Neural cell (in vitro differentiated cells): ENCODE measurements around the gene SLC9A3. TPM values are rescaled to one million over a fixed set of nuclear protein-coding genes. Genes with fewer than 3 reads are reported as not detected.

Source experiments
- H2AFZ ChIP-seq: fragments of 200-600, 300-800 bp; sonication (generic), shearing (Covaris generic); 2 replicates; pipeline ENCODE4 v1.6.0; 2014; ENCODE audit warnings: low read depth, mild to moderate bottlenecking, antibody characterized with exemption, low read length, moderate library complexity
- H3F3A ChIP-seq: fragments of 200-600 bp; shearing (Covaris generic); 2 replicates; pipeline ENCODE4 v1.6.1; 2016; ENCODE audit warnings: mild to moderate bottlenecking, moderate library complexity, mixed read lengths, antibody characterized with exemption, low read length; ENCODE audit not compliant: insufficient read depth, poor library complexity, severe bottlenecking
- H3K27ac ChIP-seq: fragments of 200-600, 300-800 bp; sonication (generic), shearing (Covaris generic); 2 replicates; pipeline ENCODE4 v1.5.1; 2014; ENCODE audit warnings: mild to moderate bottlenecking, low read length, moderate library complexity
- H3K27me3 ChIP-seq: fragments of 300-800, 200-600 bp; sonication (generic), shearing (Covaris generic); 2 replicates; pipeline ENCODE4 v1.6.0; 2014; ENCODE audit warnings: mild to moderate bottlenecking, low read depth, low read length, moderate library complexity; ENCODE audit not compliant: insufficient read depth
- H3K36me3 ChIP-seq: fragments of 300-800, 200-600 bp; sonication (generic), shearing (Covaris generic); 2 replicates; pipeline ENCODE4 v1.5.1; 2014; ENCODE audit warnings: mild to moderate bottlenecking, antibody characterized with exemption, low read length, moderate library complexity; ENCODE audit not compliant: insufficient read depth
- H3K4me2 ChIP-seq: fragments of 300-800, 200-600 bp; sonication (generic), shearing (Covaris generic); 2 replicates; pipeline ENCODE4 v1.6.0; 2014; ENCODE audit warnings: mild to moderate bottlenecking, low read length
- H3K4me3 ChIP-seq: fragments of 300-800, 200-600 bp; sonication (generic), shearing (Covaris generic); 2 replicates; pipeline ENCODE4 v1.5.1; 2014; ENCODE audit warnings: mild to moderate bottlenecking, low read length, moderate library complexity
- H3K79me2 ChIP-seq: fragments of 200-600 bp; shearing (Covaris generic); replicated peaks from 2 replicates; pipeline ENCODE4 v1.6.0; 2014; ENCODE audit warnings: mild to moderate bottlenecking, low read length, moderate library complexity; ENCODE audit not compliant: insufficient read depth
- H3K9ac ChIP-seq: fragments of 300-800, 200-600 bp; sonication (generic), shearing (Covaris generic); 2 replicates; pipeline ENCODE4 v1.6.1; 2016; ENCODE audit warnings: mild to moderate bottlenecking, low read length, mixed read lengths
- H3K9me2 ChIP-seq: fragments of 200-600 bp; shearing (Covaris generic); 2 replicates; pipeline ENCODE4 v1.6.1; 2016; ENCODE audit warnings: mild to moderate bottlenecking, low read length, mixed read lengths; ENCODE audit not compliant: insufficient read depth
- H3K9me3 ChIP-seq: fragments of 200-600, 300-800 bp; sonication (generic), shearing (Covaris generic); 2 replicates; pipeline ENCODE4 v1.6.1; 2016; ENCODE audit warnings: mild to moderate bottlenecking, mixed run types, low read length, moderate library complexity, mixed read lengths
- H4K20me1 ChIP-seq: fragments of 200-600 bp; shearing (Covaris generic); 2 replicates; pipeline ENCODE4 v1.6.1; 2016; ENCODE audit warnings: mild to moderate bottlenecking, mixed run types; ENCODE audit not compliant: insufficient read depth
- EP300 ChIP-seq: fragments of 450-650 bp; conservative IDR thresholded peaks from 2 replicates; pipeline ENCODE4 v1.6.1; 2014; ENCODE audit warnings: antibody characterized with exemption, mild to moderate bottlenecking, moderate library complexity; ENCODE audit not compliant: poor library complexity, severe bottlenecking
- EZH2 ChIP-seq: fragments of 200-600, 300-800 bp; shearing (Covaris generic), sonication (generic); IDR thresholded peaks from 2 replicates; pipeline ENCODE4 v1.6.1; 2014; ENCODE audit warnings: antibody characterized with exemption, low read length, borderline replicate concordance, mild to moderate bottlenecking; ENCODE audit not compliant: insufficient read depth, poor library complexity, severe bottlenecking
- MXI1 ChIP-seq: fragments of 450-650 bp; conservative IDR thresholded peaks from 2 replicates; pipeline ENCODE4 v1.6.1; 2014; ENCODE audit warnings: antibody characterized with exemption, mild to moderate bottlenecking; ENCODE audit not compliant: poor library complexity, severe bottlenecking
- POLR2AphosphoS5 ChIP-seq: IDR thresholded peaks from 2 replicates; pipeline ENCODE4 v1.6.1; 2012
- RAD21 ChIP-seq: fragments of 450-650 bp; conservative IDR thresholded peaks from 2 replicates; pipeline ENCODE4 v1.6.1; 2014; ENCODE audit warnings: antibody characterized with exemption, mild to moderate bottlenecking, moderate library complexity
- SMC3 ChIP-seq: fragments of 450-650 bp; conservative IDR thresholded peaks from 2 replicates; pipeline ENCODE4 v1.6.1; 2014; ENCODE audit warnings: antibody characterized with exemption, mild to moderate bottlenecking, moderate library complexity; ENCODE audit not compliant: poor library complexity
- TAF1 ChIP-seq: IDR thresholded peaks from 2 replicates; pipeline ENCODE4 v1.6.1; 2012; ENCODE audit warnings: low read depth
- polyA plus RNA-seq: library from polyadenylated mRNA; depleted of rRNA; stranded (reverse); fragments of >200 nt; gene quantifications from 2 replicates; pipeline ENCODE4 v1.2.3, GENCODE V29; 2014
- TF ChIP-seq, protein P1 (sequence below): IDR thresholded peaks from 2 replicates; pipeline ENCODE4 v1.6.1; 2012; ENCODE audit warnings: borderline replicate concordance
- TF ChIP-seq, protein P2 (sequence below): fragments of 450-650 bp; IDR thresholded peaks from 2 replicates; pipeline ENCODE4 v1.5.1; 2014; ENCODE audit warnings: antibody characterized with exemption, mild to moderate bottlenecking, moderate library complexity; ENCODE audit not compliant: poor library complexity, severe bottlenecking

SLC9A3 gene
- polyA plus RNA-seq, 1 donor from 2014 or later, result 4.0 TPM

DNA sequence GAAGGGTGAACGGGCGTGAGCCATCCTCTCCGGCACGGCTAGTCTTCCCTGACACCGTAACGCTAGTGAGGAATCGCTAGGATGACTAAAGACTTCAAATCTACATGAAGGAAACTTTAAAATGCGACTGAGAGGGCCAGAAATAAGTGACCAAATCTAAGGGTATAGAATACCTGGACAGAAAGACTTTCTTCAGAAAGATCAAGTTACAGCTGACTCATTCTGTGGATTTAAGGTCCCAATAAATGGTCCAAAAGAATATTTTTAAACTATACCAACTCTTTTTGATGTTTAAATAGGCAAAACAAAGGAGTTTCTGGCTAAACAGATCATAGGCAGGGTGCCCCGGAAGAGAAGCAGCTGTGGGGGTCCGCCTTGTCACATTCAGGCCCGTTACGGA, 49.0 kb upstream of the SLC9A3 start:
- H3K36me3 ChIP-seq, result no peaks in the 10 kb centered on the region
- no peaks in the 10 kb centered on the region for H3F3A ChIP-seq
- no peak overlapping the region for H3K4me2 ChIP-seq
- no peaks in the 10 kb centered on the region for H3K79me2 ChIP-seq
- H3K27me3 ChIP-seq, result no peaks in the 10 kb centered on the region
- no peak overlapping the region for H2AFZ ChIP-seq
- no peak overlapping the region for H3K9ac ChIP-seq
- H3K4me3 ChIP-seq, result no peak overlapping the region
- peaks cover 6% of the 10 kb centered on the region for H3K9me3 ChIP-seq
- H3K27ac ChIP-seq, result no peak overlapping the region
- H4K20me1 ChIP-seq, result no peaks in the 10 kb centered on the region
- TF ChIP-seq POLR2AphosphoS5, result no peak
- TF ChIP-seq, protein P1, sequence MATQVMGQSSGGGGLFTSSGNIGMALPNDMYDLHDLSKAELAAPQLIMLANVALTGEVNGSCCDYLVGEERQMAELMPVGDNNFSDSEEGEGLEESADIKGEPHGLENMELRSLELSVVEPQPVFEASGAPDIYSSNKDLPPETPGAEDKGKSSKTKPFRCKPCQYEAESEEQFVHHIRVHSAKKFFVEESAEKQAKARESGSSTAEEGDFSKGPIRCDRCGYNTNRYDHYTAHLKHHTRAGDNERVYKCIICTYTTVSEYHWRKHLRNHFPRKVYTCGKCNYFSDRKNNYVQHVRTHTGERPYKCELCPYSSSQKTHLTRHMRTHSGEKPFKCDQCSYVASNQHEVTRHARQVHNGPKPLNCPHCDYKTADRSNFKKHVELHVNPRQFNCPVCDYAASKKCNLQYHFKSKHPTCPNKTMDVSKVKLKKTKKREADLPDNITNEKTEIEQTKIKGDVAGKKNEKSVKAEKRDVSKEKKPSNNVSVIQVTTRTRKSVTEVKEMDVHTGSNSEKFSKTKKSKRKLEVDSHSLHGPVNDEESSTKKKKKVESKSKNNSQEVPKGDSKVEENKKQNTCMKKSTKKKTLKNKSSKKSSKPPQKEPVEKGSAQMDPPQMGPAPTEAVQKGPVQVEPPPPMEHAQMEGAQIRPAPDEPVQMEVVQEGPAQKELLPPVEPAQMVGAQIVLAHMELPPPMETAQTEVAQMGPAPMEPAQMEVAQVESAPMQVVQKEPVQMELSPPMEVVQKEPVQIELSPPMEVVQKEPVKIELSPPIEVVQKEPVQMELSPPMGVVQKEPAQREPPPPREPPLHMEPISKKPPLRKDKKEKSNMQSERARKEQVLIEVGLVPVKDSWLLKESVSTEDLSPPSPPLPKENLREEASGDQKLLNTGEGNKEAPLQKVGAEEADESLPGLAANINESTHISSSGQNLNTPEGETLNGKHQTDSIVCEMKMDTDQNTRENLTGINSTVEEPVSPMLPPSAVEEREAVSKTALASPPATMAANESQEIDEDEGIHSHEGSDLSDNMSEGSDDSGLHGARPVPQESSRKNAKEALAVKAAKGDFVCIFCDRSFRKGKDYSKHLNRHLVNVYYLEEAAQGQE, result no peak
- TF ChIP-seq, protein P2, sequence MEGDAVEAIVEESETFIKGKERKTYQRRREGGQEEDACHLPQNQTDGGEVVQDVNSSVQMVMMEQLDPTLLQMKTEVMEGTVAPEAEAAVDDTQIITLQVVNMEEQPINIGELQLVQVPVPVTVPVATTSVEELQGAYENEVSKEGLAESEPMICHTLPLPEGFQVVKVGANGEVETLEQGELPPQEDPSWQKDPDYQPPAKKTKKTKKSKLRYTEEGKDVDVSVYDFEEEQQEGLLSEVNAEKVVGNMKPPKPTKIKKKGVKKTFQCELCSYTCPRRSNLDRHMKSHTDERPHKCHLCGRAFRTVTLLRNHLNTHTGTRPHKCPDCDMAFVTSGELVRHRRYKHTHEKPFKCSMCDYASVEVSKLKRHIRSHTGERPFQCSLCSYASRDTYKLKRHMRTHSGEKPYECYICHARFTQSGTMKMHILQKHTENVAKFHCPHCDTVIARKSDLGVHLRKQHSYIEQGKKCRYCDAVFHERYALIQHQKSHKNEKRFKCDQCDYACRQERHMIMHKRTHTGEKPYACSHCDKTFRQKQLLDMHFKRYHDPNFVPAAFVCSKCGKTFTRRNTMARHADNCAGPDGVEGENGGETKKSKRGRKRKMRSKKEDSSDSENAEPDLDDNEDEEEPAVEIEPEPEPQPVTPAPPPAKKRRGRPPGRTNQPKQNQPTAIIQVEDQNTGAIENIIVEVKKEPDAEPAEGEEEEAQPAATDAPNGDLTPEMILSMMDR, result no peak
- no peak for TF ChIP-seq MXI1
- no peak for TF ChIP-seq TAF1
- TF ChIP-seq EZH2, result no peak
- H3K9me2 ChIP-seq, result no peaks in the 10 kb centered on the region

DNA sequence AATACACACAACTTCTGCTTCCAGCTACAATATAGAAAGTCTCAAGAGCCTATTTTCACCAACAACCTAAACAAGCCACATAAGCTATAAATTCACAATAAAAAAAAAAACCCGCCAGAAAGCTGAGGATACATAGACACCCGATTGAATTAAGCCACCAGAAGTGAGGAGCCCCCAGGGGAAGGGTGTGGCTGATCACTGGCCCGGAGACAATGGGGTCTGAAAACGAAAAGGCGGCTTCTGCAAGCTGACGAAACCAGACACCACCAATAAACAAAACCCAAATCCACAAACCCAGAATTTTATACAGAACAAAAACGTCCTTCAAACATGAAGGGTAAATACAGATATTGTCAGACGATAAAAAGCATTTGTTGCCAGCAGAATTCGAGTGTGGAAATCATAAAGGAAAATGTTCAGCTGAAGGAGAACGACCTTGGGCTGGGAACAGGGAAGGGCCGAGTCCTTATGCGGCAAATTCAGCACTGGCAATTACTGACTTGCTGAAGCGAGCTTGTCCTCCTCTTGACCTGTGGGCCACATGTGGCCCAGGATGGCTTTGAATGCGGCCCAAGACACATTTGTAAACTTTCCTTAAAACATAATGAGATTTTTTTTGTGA, 48.3 kb upstream of the SLC9A3 start:
- Histone ChIP-seq H2AFZ (no peak overlapping the region), H3K9ac (no peak overlapping the region), H3K27me3 (no peaks in the 10 kb centered on the region), H3K4me2 (no peak overlapping the region), H4K20me1 (no peaks in the 10 kb centered on the region), H3F3A (no peaks in the 10 kb centered on the region), H3K79me2 (no peaks in the 10 kb centered on the region), H3K27ac (no peak overlapping the region), H3K9me3 (peaks cover 6% of the 10 kb centered on the region), H3K9me2 (no peaks in the 10 kb centered on the region), H3K36me3 (no peaks in the 10 kb centered on the region), H3K4me3 (no peak overlapping the region)
- TF ChIP-seq EZH2, result no peak
- TF ChIP-seq SMC3, result no peak
- no peak for TF ChIP-seq EP300
- no peak for TF ChIP-seq TAF1
- TF ChIP-seq, protein P1, result no peak
- no peak for TF ChIP-seq RAD21
